ENCODE data around the gene HOXD11. TPM values are rescaled to one million over a fixed set of nuclear protein-coding genes. Genes with fewer than 3 reads are reported as not detected.
A peak's percentile ranks its signal among the peaks of the same experiment; 100 is the strongest.

HOXD11 gene
- total and polyA plus RNA-seq, 2 experiments from 2014 or later: not detected

- TF ChIP-seq ETS1 (IDR thresholded peaks at IDR 0.05) (no peak), EZH2phosphoT487 (IDR thresholded peaks at IDR 0.05; ENCODE audit: unreplicated experiment) (peak; percentile 91), CTCF (conservative IDR thresholded peaks at IDR 0.05; ENCODE audit: low read depth in 2 of 2) (no peak), ZNF114 (CRISPR knock-in tag; IDR thresholded peaks at IDR 0.05) (no peak)
These were observed 2.3 kb downstream of the HOXD11 start (continued) for GRCh38 chr2:176109192-176109901.

GRCh38 chr2:176109946-176110345 is 2.9 kb downstream of the HOXD11 start:
- Histone ChIP-seq H3F3A (replicated peaks; ENCODE audit: low read depth) (peaks cover 48% of the 10 kb centered on the region), H3K9me2 (ENCODE audit: insufficient read depth) (no peaks in the 10 kb centered on the region), H3K27ac (ENCODE audit: low read depth) (no peak overlapping the region), H4K20me1 (replicated peaks; ENCODE audit: insufficient read depth) (peaks cover 31% of the 10 kb centered on the region), H2AFZ (no peak overlapping the region), H3K79me2 (replicated peaks; ENCODE audit: insufficient read depth) (no peaks in the 10 kb centered on the region), H3K4me1 (ENCODE audit: insufficient read depth) (peaks cover 37% of the 10 kb centered on the region), H3K4me2 (no peak overlapping the region), H3K27me3 (ENCODE audit: insufficient read depth) (peaks cover 99% of the 10 kb centered on the region), H3K36me3 (ENCODE audit: insufficient read depth) (no peaks in the 10 kb centered on the region), H3K4me3 (no peak overlapping the region)
- H3K4me1 Mint-ChIP-seq: peaks cover 22% of the 10 kb centered on the region
- DNase-seq (ENCODE audit: low spot score): no peak
- peaks cover 94% of the 10 kb centered on the region for H3K27me3 Mint-ChIP-seq (ENCODE audit: insufficient read depth, low read depth, poor library complexity)
- H3K27ac Mint-ChIP-seq: no peak overlapping the region
- TF ChIP-seq EZH2 (IDR thresholded peaks at IDR 0.05; ENCODE audit: low read depth, unreplicated experiment) (peak; percentile 60), CREB1 (CRISPR knock-in tag; IDR thresholded peaks at IDR 0.05; ENCODE audit: low read depth) (no peak)
- H3K36me3 Mint-ChIP-seq (ENCODE audit: low read depth): no peaks in the 10 kb centered on the region; the same call in 2 of the 3 replicates
- H3K9me3 Mint-ChIP-seq: peaks cover 5% of the 10 kb centered on the region
- no peak overlapping the region for H3K4me3 Mint-ChIP-seq
- ATAC-seq: no peak

- DNase-seq (ENCODE audit: low spot score): no peak
- Mint-ChIP-seq H3K9me3 (peaks cover 3% of the 10 kb centered on the region), H3K4me3 (no peak overlapping the region), H3K27me3 (ENCODE audit: insufficient read depth, low read depth, poor library complexity) (peaks cover 94% of the 10 kb centered on the region), H3K36me3 (ENCODE audit: low read depth) (no peaks in the 10 kb centered on the region; the same call in 2 of the 3 replicates), H3K4me1 (peaks cover 20% of the 10 kb centered on the region), H3K27ac (no peak overlapping the region)
- Histone ChIP-seq H4K20me1 (replicated peaks; ENCODE audit: insufficient read depth) (peaks cover 31% of the 10 kb centered on the region), H3F3A (replicated peaks; ENCODE audit: low read depth) (peaks cover 51% of the 10 kb centered on the region), H3K36me3 (ENCODE audit: insufficient read depth) (no peaks in the 10 kb centered on the region), H3K79me2 (replicated peaks; ENCODE audit: insufficient read depth) (no peaks in the 10 kb centered on the region), H3K27ac (ENCODE audit: low read depth) (no peak overlapping the region), H2AFZ (no peak overlapping the region), H3K9me2 (ENCODE audit: insufficient read depth) (no peaks in the 10 kb centered on the region), H3K27me3 (ENCODE audit: insufficient read depth) (peaks cover 99% of the 10 kb centered on the region), H3K4me2 (no peak overlapping the region), H3K4me3 (no peak overlapping the region), H3K4me1 (ENCODE audit: insufficient read depth) (peaks cover 37% of the 10 kb centered on the region)
- no peak for ATAC-seq
- TF ChIP-seq NANOG (IDR thresholded peaks at IDR 0.05; ENCODE audit: borderline replicate concordance): no peak
- no peak for TF ChIP-seq ETS1 (IDR thresholded peaks at IDR 0.05)
- TF ChIP-seq STAT1 (IDR thresholded peaks at IDR 0.05; ENCODE audit: unreplicated experiment): no peak
These were observed 3.6 kb downstream of the HOXD11 start for GRCh38 chr2:176110415-176111308.
